NCI-H345 treated with DMSO at 0.1 percent for 48 hours (cell line): Measurements from ENCODE around the gene PCBP4.

Experiments used
- DNase-seq: peaks from one replicate; lab custom pipeline; 2025; ENCODE audit not compliant: unreplicated experiment; lab: John Stamatoyannopoulos, UW

The PCBP4 gene

GRCh38 chr3:51967384-51968169 lies at the start of gene PCBP4:
TSS of gene PCBP4 (minus strand) at chr3:51967454. CDS start at chr3:51961240, 6,214 bp downstream.
- DNase-seq, result no peak

- DNase-seq, result no peak
Observed at GRCh38 chr3:52015438-52016228, 48.4 kb upstream of the PCBP4 start.

- DNase-seq, result no peak
Observed at GRCh38 chr3:52014613-52015012, 47.4 kb upstream of the PCBP4 start.

GRCh38 chr3:52013802-52014598 lies 46.7 kb upstream of the PCBP4 start:
- DNase-seq, result no peak

GRCh38 chr3:52012699-52013098 lies 45.4 kb upstream of the PCBP4 start:
- DNase-seq, result no peak

GRCh38 chr3:52010431-52010830 lies 43.2 kb upstream of the PCBP4 start:
- DNase-seq, result no peak

- DNase-seq, result no peak
Observed at GRCh38 chr3:52007291-52007690, 40.0 kb upstream of the PCBP4 start.

- no peak for DNase-seq
Observed at GRCh38 chr3:52006820-52007133, 39.5 kb upstream of the PCBP4 start.

GRCh38 chr3:52006017-52006819 lies 39.0 kb upstream of the PCBP4 start:
- DNase-seq, result no peak

- DNase-seq, result peak; percentile 27
Observed at GRCh38 chr3:52005571-52005986, 38.3 kb upstream of the PCBP4 start.

- no peak for DNase-seq
Observed at GRCh38 chr3:52004906-52005395, 37.7 kb upstream of the PCBP4 start.

GRCh38 chr3:52004163-52004787 lies 37.0 kb upstream of the PCBP4 start:
- DNase-seq, result no peak

GRCh38 chr3:52002748-52003147 lies 35.5 kb upstream of the PCBP4 start:
- no peak for DNase-seq

- DNase-seq, result peak; percentile 55
Observed at GRCh38 chr3:52001443-52001974, 34.3 kb upstream of the PCBP4 start.

GRCh38 chr3:51999846-52000245 lies 32.6 kb upstream of the PCBP4 start:
- DNase-seq, result no peak

GRCh38 chr3:51998774-51999173 lies 31.5 kb upstream of the PCBP4 start:
- no peak for DNase-seq

GRCh38 chr3:51997935-51998596 lies 30.8 kb upstream of the PCBP4 start:
- DNase-seq, result no peak

- DNase-seq, result no peak
Observed at GRCh38 chr3:51997172-51997571, 29.9 kb upstream of the PCBP4 start.
